NK-92 (cell line): ENCODE results near the gene PIGO.

Experiments
- DNase-seq: peaks from one replicate; lab custom pipeline; 2025; ENCODE audit not compliant: unreplicated experiment; lab: John Stamatoyannopoulos, UW

Gene PIGO

GRCh38 chr9:35096035-35096849, at the start of gene PIGO:
Gene PIGO (minus strand): TSS chr9:35096591. CDS start chr9:35095565, 1,026 bp downstream.
- DNase-seq, result no peak

- DNase-seq, result no peak
Observed at GRCh38 chr9:35142037-35142436, 45.6 kb upstream of the PIGO start.

- DNase-seq, result no peak
Observed at GRCh38 chr9:35140093-35140492, 43.7 kb upstream of the PIGO start.

- no peak for DNase-seq
Observed at GRCh38 chr9:35136866-35137265, 40.5 kb upstream of the PIGO start.

- DNase-seq, result no peak
Observed at GRCh38 chr9:35135988-35136387, 39.6 kb upstream of the PIGO start.

GRCh38 chr9:35134920-35135319, 38.5 kb upstream of the PIGO start:
- no peak for DNase-seq

GRCh38 chr9:35116898-35117551, 20.6 kb upstream of the PIGO start:
- DNase-seq, result no peak

GRCh38 chr9:35116539-35116897, 20.1 kb upstream of the PIGO start:
- no peak for DNase-seq

- peak; percentile 59 for DNase-seq
Observed at GRCh38 chr9:35115680-35116538, 19.5 kb upstream of the PIGO start, which contains the start of gene ATOSB. Gene ATOSB (minus strand): TSS chr9:35115862. CDS start chr9:35108274, 7,588 bp downstream.

- no peak for DNase-seq
Observed at GRCh38 chr9:35114840-35115628, 18.6 kb upstream of the PIGO start.

- DNase-seq, result no peak
Observed at GRCh38 chr9:35114113-35114839, 17.9 kb upstream of the PIGO start.

GRCh38 chr9:35112257-35113020, 16.0 kb upstream of the PIGO start:
- no peak for DNase-seq

- peak; percentile 80 for DNase-seq
Observed at GRCh38 chr9:35111001-35111933, 14.9 kb upstream of the PIGO start.

GRCh38 chr9:35110327-35110761, 14.0 kb upstream of the PIGO start:
- DNase-seq, result no peak

GRCh38 chr9:35108946-35109575, 12.7 kb upstream of the PIGO start:
- no peak for DNase-seq

- DNase-seq, result no peak
Observed at GRCh38 chr9:35108461-35108860, 12.1 kb upstream of the PIGO start.
